Activated T-cell treated with anti-CD3 and anti-CD28 coated beads, Interleukin-2, amount 50 U/mL, for 24 hours (primary cell): ENCODE measurements around the gene HRCT1.
"Not testable (repeated sequence)": the region's sequence is repeated elsewhere in the genome, so short reads cannot be mapped to it uniquely, and the experiment has no call there.

Source experiments
- DNase-seq: peaks from one replicate; pipeline ENCODE4 v3.0.0-alpha.2; 2020
- H3K27ac Mint-ChIP-seq: 2 replicates; pipeline ENCODE4 v1.8.0; 2020; ENCODE audit warnings: mild to moderate bottlenecking, mixed read lengths
- H3K27me3 Mint-ChIP-seq: 2 replicates; pipeline ENCODE4 v1.8.0; 2020; ENCODE audit warnings: mixed read lengths
- H3K36me3 Mint-ChIP-seq: 2 replicates; pipeline ENCODE4 v1.8.0; 2020; ENCODE audit warnings: low read depth, mixed read lengths
- H3K4me1 Mint-ChIP-seq: 2 replicates; pipeline ENCODE4 v1.8.0; 2020; ENCODE audit warnings: low read depth, mixed read lengths
- H3K4me3 Mint-ChIP-seq: 2 replicates; pipeline ENCODE4 v1.8.0; 2020; ENCODE audit warnings: mild to moderate bottlenecking, moderate library complexity, mixed read lengths
- H3K9me3 Mint-ChIP-seq: 2 replicates; pipeline ENCODE4 v1.8.0; 2020; ENCODE audit warnings: mixed read lengths

HRCT1 gene

DNA sequence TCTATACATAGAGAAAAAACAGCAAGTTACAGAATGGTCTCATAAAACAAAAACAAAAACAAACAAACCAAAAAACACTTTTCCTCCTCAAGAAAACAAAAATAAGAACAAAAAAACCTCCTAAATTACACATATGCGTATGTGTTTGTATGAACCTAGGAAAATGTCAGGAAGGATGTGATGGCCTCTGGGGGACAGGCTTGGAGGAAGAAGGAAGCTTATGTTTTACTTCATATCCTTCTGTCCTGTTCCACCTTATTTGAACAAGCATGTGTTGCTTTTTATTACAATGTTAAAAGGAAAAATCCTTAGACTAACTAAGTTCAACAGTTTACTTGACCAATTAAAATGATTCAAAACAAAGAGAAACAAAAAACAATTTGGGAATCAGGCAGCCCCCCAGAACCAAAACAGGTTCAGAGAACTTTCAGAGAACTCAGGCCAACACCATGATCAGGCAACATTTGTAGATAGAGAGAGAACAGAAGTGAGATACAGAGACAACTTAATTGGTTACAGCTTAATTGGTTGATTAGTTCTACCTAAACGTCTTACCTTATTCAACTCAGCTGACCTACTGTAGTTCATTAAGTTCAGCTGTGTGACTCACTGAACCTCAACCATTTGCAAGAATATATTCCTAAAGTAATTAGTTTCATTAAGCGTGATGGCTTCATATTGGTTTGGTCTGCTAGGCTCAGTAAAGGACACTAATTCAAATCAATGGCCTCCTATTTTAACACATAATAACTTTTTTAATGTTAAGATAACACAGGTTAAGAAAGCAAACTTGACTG lies 13.4 kb downstream of the HRCT1 start:
- H3K27me3 Mint-ChIP-seq, result no peaks in the 10 kb centered on the region
- no peak overlapping the region for H3K4me3 Mint-ChIP-seq
- no peak overlapping the region for H3K27ac Mint-ChIP-seq
- no peaks in the 10 kb centered on the region for H3K36me3 Mint-ChIP-seq
- H3K4me1 Mint-ChIP-seq, result peaks cover 24% of the 10 kb centered on the region
- no peak for DNase-seq
- no peaks in the 10 kb centered on the region for H3K9me3 Mint-ChIP-seq

DNA sequence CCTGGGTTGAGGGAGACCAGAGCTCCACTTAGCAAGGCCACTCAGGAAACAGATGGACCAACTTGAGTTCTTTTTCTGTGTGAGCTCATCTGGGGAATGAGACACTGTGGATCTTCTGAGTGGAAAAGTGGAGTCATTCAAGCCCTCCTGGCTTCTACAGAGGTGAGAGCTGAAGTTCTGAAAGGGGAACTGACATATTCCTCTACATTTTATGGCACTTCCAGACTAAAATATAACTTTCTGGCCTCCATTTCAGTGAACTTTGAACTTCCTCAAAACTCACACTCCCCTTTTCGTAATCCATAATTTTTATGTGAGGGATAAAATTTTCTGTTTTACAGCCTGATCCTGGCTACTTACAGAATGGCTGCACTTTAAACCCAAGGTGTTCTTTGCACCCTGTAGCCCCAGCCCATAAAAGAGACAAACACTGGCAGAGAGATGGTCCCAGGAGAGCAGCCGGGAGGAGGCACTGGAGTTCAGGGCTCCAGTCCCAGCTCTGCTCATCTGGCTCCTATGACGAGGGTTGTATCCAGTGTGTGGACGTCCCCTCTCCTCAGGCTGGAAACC lies 14.1 kb downstream of the HRCT1 start:
- peaks cover 29% of the 10 kb centered on the region for H3K4me1 Mint-ChIP-seq
- no peak overlapping the region for H3K4me3 Mint-ChIP-seq
- no peaks in the 10 kb centered on the region for H3K9me3 Mint-ChIP-seq
- H3K27me3 Mint-ChIP-seq, result no peaks in the 10 kb centered on the region
- DNase-seq, result no peak
- no peaks in the 10 kb centered on the region for H3K36me3 Mint-ChIP-seq
- no peak overlapping the region for H3K27ac Mint-ChIP-seq

DNA sequence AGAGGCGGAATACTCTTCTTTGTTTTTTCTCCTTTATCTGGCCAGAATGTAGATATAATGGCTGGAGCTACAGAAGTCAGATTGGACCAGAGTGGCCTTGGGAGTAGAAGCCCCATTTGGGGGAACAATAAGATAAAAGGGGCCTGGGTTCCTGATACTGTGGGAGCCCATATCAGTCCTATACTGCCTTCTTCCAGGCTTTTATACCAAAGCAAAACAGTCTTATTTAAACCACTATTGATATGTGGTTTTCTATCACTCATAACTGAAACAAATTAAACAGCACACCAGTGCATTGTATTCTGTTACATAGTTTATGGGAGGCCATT lies 17.6 kb downstream of the HRCT1 start:
- DNase-seq, result no peak
- H3K4me3 Mint-ChIP-seq, result no peak overlapping the region
- no peaks in the 10 kb centered on the region for H3K27me3 Mint-ChIP-seq
- no peaks in the 10 kb centered on the region for H3K9me3 Mint-ChIP-seq
- H3K4me1 Mint-ChIP-seq, result peaks cover 27% of the 10 kb centered on the region
- H3K27ac Mint-ChIP-seq, result no peak overlapping the region
- H3K36me3 Mint-ChIP-seq, result no peaks in the 10 kb centered on the region

DNA sequence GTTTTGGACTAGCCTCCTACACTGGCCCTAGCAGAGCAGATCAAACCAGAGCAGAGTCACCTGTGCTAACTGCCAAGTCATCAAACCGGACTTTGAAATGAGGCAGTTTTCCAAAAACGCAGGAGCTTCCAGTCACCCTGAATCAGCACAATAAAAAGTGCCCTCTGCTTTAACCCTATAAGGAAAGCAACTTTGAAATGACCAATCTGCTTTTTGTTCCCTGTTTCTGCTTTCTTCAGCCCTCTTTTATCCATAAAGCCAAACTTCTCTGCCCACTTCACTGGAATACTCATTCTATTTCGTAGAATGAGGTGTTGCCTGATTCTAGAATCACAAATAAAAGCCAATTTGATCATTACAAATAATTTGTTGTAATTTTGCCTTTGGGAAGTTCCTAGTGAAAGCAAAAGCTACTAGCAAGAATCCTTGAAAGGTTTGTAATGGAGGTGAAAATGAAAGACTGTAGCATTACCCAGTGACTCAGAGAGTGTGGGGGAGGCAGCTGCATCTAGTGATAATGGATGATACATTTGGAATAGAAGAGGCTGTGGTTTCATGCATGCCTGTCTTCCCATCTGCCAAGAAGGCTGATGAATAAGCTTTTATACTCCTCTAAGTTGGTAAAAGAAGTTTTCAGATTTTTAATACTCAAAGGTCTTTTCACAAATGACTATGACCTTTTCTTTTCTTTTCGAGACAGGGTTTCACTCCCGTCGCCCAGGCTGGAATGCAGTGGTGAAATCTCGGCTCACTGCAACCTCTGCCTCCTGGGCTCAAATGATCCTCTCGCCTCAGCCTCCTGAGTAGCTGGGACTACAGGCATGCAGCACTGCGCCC lies 18.1 kb downstream of the HRCT1 start:
- H3K36me3 Mint-ChIP-seq, result no peaks in the 10 kb centered on the region
- H3K27me3 Mint-ChIP-seq, result no peaks in the 10 kb centered on the region
- H3K4me1 Mint-ChIP-seq, result peaks cover 26% of the 10 kb centered on the region
- DNase-seq, result no peak
- H3K9me3 Mint-ChIP-seq, result no peaks in the 10 kb centered on the region
- H3K27ac Mint-ChIP-seq, result peak overlapping the region; percentile 45
- H3K4me3 Mint-ChIP-seq, result no peak overlapping the region

DNA sequence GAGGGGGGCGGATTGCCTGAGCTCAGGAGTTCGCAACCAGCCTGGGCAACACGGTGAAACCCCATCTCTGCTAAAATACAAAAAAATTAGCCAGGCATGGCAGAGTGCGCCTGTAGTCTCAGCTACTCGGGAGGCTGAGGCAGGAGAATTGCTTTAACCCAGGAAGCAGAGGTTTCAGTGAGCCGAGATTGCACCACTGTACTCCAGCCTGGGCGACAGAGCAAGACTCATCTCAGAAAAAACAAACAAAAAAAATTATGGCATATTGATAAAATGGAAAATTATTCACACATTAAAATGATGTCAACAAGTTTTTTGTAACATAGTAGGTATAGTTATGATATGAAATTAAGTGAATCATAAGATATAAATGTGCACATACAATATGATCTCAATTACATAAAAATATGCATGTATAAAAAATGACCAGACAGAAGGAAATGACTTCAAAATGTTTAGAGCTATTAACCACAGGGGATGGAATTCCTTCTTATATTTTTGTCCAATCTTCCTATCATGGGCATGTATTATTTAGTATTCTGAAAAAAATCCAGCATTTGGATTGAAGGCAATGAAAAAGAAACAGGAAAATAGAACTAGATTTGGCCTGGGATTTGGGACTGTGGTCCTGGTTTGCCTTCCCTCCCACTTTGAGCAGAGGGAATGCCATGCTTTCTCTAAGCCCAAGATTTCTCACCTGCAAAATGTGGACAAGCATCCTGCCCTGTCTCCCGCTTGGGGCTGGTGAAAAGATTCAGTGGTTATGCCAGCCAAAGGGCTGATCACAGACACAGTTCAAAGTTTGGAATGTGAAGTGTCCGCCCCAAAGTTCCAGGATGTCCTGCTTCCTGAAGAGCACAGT lies 22.8 kb downstream of the HRCT1 start:
- DNase-seq, result no peak
- Mint-ChIP-seq H3K36me3 (no peaks in the 10 kb centered on the region), H3K4me1 (peaks cover 26% of the 10 kb centered on the region), H3K27ac (no peak overlapping the region), H3K9me3 (no peaks in the 10 kb centered on the region), H3K4me3 (no peak overlapping the region), H3K27me3 (no peaks in the 10 kb centered on the region)

DNA sequence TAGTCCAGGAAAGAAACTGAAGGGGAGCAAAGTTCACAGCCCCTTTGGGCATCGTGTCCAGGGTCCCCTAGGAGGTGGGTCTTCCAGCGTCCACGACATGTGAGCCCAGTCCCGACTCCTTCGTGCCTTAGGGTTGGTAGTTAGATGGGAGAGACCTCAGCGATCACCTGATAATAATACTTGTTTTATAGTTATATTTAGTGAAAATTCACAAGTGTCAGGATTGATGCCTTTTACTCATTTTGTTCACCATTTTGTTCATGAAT lies 23.4 kb downstream of the HRCT1 start:
- peaks cover 22% of the 10 kb centered on the region for H3K4me1 Mint-ChIP-seq
- no peaks in the 10 kb centered on the region for H3K36me3 Mint-ChIP-seq

DNA sequence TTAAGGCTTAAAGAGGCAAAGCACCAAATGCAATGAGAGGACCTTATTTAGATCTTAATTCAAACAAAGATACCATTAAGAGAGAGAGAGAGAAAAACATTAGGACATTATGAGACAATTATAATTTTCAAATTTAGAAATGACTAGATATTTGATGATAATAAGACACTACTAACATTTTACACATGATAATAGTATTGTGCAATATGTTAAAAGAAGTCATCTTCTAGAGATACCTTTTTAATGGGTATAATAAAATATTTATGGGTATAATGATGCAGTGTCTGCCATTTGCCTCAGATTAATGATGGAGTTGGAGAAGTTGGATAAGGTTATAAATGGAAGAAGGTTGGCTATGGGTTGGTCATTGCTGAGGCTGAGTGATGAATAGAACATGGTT lies 24.5 kb downstream of the HRCT1 start:
- Mint-ChIP-seq H3K27ac (no peak overlapping the region), H3K9me3 (no peaks in the 10 kb centered on the region)

More for the DNA sequence above, 23.4 kb downstream of the HRCT1 start:
- no peaks in the 10 kb centered on the region for H3K27me3 Mint-ChIP-seq
- H3K4me3 Mint-ChIP-seq, result no peak overlapping the region
- no peak for DNase-seq
- H3K27ac Mint-ChIP-seq, result no peak overlapping the region
- H3K9me3 Mint-ChIP-seq, result no peaks in the 10 kb centered on the region

DNA sequence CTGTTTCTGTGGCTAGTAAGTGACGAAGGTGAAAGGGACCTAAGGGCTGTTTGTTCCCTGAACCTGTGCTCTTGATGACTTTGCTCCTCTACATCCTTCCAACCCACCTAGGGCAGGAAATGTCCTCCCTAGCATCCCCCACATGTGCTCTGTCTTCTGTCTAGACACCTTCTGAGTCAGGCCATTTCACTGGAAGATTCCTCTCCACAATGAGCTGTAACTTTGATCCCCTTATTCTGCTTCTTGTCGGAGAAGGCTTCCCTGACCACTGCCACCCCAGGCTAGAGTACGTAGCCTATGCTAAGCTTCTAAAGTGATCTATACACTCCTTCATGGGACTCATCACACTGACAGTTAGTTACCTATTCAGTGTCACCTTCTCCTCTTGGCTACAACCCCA lies 25.0 kb downstream of the HRCT1 start:
- no peak overlapping the region for H3K27ac Mint-ChIP-seq
- no peak overlapping the region for H3K4me3 Mint-ChIP-seq
- H3K9me3 Mint-ChIP-seq, result no peaks in the 10 kb centered on the region
- H3K4me1 Mint-ChIP-seq, result peaks cover 18% of the 10 kb centered on the region
- no peak for DNase-seq
- H3K27me3 Mint-ChIP-seq, result no peaks in the 10 kb centered on the region
- H3K36me3 Mint-ChIP-seq, result no peaks in the 10 kb centered on the region

More for the DNA sequence above, 24.5 kb downstream of the HRCT1 start:
- H3K36me3 Mint-ChIP-seq, result no peaks in the 10 kb centered on the region
- no peak overlapping the region for H3K4me3 Mint-ChIP-seq
- peaks cover 18% of the 10 kb centered on the region for H3K4me1 Mint-ChIP-seq
- H3K27me3 Mint-ChIP-seq, result no peaks in the 10 kb centered on the region
- DNase-seq, result no peak

DNA sequence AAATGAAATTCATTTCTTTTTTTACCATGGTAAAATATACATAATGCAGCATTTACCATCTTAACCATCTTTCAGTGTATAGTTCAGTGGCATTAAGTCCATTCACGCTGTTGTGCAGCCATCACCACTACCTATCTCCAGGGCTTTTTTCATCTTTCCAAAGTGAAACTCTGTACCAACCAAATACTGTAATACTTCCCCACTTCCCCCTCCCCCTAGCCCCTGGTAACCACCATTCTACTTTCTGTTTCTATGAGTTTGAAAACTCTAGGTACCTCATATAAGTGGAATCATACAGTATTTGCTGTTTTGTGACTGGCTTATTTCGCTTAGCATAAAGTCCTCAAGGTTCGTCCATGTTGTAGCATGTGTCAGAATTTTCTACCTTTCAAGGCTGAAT lies 26.7 kb downstream of the HRCT1 start:
- Mint-ChIP-seq H3K27me3 (no peaks in the 10 kb centered on the region), H3K4me1 (peaks cover 24% of the 10 kb centered on the region), H3K27ac (no peak overlapping the region), H3K36me3 (no peaks in the 10 kb centered on the region), H3K4me3 (no peak overlapping the region), H3K9me3 (peaks cover 7% of the 10 kb centered on the region)
- no peak for DNase-seq

DNA sequence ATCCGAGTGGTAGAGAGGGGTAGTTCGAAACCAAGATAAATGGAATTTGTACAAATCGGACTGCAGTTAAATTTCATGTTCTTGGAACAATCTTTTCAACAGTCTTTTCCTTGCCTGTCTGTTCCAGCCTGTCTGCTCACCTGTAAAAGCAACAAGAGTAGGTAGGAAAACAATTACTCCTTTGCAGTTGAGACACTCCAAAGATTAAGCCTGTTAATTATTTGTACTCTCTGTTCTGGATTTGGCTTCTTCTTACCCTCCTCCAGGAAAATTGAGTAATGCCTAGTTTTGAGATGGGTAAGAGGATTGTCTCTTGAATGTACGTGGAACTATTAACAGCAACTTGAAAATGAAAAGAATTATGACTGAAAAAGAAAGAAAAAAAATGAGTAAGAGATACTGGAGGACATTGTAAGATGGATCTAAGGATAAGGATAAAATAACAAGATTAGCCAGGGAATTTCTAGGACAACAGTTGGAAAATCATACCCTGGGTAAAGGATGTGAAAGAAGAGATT lies 27.6 kb downstream of the HRCT1 start:
- DNase-seq, result no peak
- peaks cover 31% of the 10 kb centered on the region for H3K4me1 Mint-ChIP-seq
- no peaks in the 10 kb centered on the region for H3K27me3 Mint-ChIP-seq
- H3K9me3 Mint-ChIP-seq, result peaks cover 7% of the 10 kb centered on the region
- H3K36me3 Mint-ChIP-seq, result no peaks in the 10 kb centered on the region
- peak overlapping the region; percentile 8 for H3K27ac Mint-ChIP-seq
- no peak overlapping the region for H3K4me3 Mint-ChIP-seq

DNA sequence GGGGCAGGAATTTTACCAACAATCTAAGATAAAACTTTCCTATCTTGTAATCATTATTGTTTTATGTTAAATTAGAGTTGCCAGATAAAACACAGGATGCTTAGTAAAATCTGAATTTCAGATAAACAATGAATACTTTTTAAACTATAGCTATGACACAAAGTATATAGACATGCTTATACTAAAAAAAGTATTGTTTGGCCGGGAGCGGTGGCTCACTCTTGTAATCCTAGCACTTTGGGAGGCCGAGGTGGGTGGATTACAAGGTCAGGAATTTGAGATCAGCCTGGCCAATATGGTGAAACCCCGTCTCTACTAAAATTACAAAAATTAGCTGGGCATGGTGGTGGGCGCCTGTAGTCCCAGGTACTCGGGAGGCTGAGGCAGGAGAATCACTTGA lies 28.1 kb downstream of the HRCT1 start:
- DNase-seq, H3K36me3 Mint-ChIP-seq, H3K9me3 Mint-ChIP-seq, H3K4me3 Mint-ChIP-seq, H3K27me3 Mint-ChIP-seq: not testable (repeated sequence)
- peaks cover 36% of the 10 kb centered on the region for H3K4me1 Mint-ChIP-seq
- peak overlapping the region; percentile 8 for H3K27ac Mint-ChIP-seq

DNA sequence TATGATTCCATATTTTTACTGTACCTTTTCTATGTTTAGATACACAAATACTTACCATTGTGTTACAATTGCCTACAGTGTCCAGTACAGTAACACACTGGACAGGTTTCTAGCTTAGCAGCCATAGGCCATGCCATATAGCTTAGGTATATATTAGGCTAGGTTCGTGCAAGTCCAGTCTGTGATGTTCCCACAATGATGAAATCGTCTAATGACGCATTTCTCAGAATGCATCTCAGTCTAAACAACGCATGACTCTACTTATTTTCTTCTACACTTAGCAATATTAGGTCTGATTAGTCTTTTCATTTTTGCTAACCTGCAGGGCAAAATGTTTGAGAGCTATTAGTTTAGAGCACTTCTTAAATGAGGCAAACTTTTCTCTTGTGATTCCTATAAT lies 29.3 kb downstream of the HRCT1 start:
- no peaks in the 10 kb centered on the region for H3K27me3 Mint-ChIP-seq
- H3K27ac Mint-ChIP-seq, result no peak overlapping the region
- H3K36me3 Mint-ChIP-seq, result no peaks in the 10 kb centered on the region
- no peak for DNase-seq
- no peak overlapping the region for H3K4me3 Mint-ChIP-seq
- H3K9me3 Mint-ChIP-seq, result peaks cover 7% of the 10 kb centered on the region
- H3K4me1 Mint-ChIP-seq, result peaks cover 47% of the 10 kb centered on the region

DNA sequence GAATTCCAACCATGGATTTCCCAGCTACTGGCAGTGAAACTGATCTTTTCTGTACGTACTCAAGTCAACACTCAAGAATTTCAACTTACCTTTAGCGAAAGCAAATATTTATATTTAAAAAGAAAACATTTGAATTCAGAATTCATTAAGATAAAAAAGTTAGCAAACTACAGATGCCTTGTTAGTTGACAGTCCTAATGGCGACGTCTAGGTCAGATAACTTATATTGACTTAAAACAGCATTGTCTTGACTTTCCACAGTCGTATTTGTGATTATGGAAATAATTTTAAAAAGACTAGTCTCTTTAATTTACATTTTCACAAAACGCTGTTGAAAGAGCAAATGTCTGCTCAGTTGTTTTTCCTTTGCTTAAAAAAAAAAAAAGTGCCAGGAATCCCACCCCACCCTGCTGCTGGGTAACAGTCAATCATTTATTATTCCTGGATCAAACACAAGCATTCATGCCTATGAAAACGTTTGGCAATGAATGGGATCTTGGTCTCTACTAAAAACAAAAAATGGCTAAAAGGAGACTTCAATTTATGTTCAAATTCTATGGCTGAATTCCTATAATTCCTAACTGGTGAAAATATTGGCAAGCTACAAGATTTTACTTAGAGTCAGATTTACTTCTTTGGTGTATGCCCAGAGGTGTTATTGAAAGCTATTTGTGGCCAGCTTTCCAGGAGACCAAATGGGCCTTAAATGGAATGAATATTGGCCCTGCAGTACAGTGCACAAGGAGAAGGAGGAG lies 29.9 kb downstream of the HRCT1 start:
- Mint-ChIP-seq H3K4me3 (no peak overlapping the region), H3K4me1 (peaks cover 51% of the 10 kb centered on the region), H3K27ac (no peak overlapping the region), H3K27me3 (no peaks in the 10 kb centered on the region), H3K9me3 (peaks cover 7% of the 10 kb centered on the region), H3K36me3 (no peaks in the 10 kb centered on the region)
- no peak for DNase-seq

DNA sequence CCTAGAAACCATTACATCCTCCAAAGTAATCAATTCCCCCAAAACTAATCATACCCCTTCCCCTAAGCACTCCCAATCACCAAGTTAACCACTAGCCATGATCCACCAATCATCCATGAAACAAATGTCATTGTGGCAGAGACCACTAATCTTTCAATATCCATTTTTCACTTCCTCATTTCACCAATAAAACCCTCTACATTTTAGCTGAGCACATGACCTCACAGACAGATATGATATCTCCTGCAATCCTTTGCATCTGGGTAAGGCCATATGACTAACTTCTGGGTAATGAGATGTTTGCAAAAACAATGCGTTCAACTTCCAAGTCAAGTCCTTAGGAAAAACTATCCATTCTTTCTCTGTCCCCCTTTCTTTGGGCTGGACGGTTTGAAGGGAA lies 31.2 kb downstream of the HRCT1 start:
- Mint-ChIP-seq H3K9me3 (peaks cover 7% of the 10 kb centered on the region), H3K36me3 (no peaks in the 10 kb centered on the region), H3K27ac (no peak overlapping the region), H3K4me1 (peaks cover 61% of the 10 kb centered on the region), H3K27me3 (no peaks in the 10 kb centered on the region), H3K4me3 (no peak overlapping the region)
- DNase-seq, result no peak
